SK-N-SH (cell line): Measurements from ENCODE around the gene ATP1A1.

Experiments
- CHD2 ChIP-seq: fragments of 150-350 bp; IDR thresholded peaks from 2 replicates; pipeline ENCODE4 v1.6.1; 2018; ENCODE audit warnings: low read length; ENCODE audit not compliant: partially characterized antibody
- MEF2A ChIP-seq: IDR thresholded peaks from 2 replicates; pipeline ENCODE4 v1.4.0; 2012; ENCODE audit warnings: low read depth, borderline replicate concordance
- POLR2AphosphoS5 ChIP-seq: IDR thresholded peaks from 2 replicates; pipeline ENCODE4 v1.6.1; 2012; ENCODE audit warnings: low read depth, low read length
- RCOR1 ChIP-seq: fragments of 150-350 bp; IDR thresholded peaks from 2 replicates; pipeline ENCODE4 v1.6.1; 2017; ENCODE audit warnings: antibody characterized with exemption, low read length
- SIN3A ChIP-seq: IDR thresholded peaks from 2 replicates; pipeline ENCODE4 v1.6.1; 2012; ENCODE audit warnings: low read depth, mild to moderate bottlenecking, low read length, moderate library complexity, borderline replicate concordance
- TF ChIP-seq, protein P1 (sequence below): fragments of 200-600 bp; sonication (generic); IDR thresholded peaks from 2 replicates; pipeline ENCODE4 v1.6.1; 2017; ENCODE audit warnings: antibody characterized with exemption, mild to moderate bottlenecking, moderate library complexity
- TF ChIP-seq, protein P2 (sequence below): IDR thresholded peaks from 2 replicates; pipeline ENCODE4; 2012

DNA sequence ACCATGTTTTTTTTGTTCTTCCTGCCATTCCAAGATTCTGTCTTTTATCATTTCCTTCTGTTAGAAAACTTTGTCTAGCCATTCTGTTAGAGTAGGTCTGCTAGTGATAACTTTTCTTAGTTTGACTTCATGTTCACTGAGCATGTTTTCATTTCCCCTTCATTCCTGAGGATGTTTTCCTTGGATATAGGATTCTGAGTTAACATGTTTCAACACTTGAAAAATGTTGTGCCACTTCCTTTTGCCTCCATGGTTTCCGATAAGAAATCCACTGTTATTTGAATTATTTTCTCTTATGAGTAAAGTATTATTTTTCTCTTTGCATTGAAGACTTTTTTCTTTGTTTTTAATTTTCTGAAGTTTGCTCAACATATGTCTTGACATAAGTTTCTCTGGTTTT lies 66.7 kb downstream of the ATP1A1 start:
- TF ChIP-seq, protein P1, sequence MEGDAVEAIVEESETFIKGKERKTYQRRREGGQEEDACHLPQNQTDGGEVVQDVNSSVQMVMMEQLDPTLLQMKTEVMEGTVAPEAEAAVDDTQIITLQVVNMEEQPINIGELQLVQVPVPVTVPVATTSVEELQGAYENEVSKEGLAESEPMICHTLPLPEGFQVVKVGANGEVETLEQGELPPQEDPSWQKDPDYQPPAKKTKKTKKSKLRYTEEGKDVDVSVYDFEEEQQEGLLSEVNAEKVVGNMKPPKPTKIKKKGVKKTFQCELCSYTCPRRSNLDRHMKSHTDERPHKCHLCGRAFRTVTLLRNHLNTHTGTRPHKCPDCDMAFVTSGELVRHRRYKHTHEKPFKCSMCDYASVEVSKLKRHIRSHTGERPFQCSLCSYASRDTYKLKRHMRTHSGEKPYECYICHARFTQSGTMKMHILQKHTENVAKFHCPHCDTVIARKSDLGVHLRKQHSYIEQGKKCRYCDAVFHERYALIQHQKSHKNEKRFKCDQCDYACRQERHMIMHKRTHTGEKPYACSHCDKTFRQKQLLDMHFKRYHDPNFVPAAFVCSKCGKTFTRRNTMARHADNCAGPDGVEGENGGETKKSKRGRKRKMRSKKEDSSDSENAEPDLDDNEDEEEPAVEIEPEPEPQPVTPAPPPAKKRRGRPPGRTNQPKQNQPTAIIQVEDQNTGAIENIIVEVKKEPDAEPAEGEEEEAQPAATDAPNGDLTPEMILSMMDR: no peak
- TF ChIP-seq RCOR1 (no peak), POLR2AphosphoS5 (no peak), CHD2 (no peak), MEF2A (no peak), SIN3A (no peak)
- TF ChIP-seq, protein P2, sequence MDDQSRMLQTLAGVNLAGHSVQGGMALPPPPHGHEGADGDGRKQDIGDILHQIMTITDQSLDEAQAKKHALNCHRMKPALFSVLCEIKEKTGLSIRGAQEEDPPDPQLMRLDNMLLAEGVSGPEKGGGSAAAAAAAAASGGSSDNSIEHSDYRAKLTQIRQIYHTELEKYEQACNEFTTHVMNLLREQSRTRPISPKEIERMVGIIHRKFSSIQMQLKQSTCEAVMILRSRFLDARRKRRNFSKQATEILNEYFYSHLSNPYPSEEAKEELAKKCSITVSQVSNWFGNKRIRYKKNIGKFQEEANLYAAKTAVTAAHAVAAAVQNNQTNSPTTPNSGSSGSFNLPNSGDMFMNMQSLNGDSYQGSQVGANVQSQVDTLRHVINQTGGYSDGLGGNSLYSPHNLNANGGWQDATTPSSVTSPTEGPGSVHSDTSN: no peak
